ENCODE results near the gene ATP5F1E. TPM values are rescaled to one million over a fixed set of nuclear protein-coding genes. Genes with fewer than 3 reads are reported as not detected.

The ATP5F1E gene
- total and polyA plus RNA-seq, 2 experiments from 2014 or later: 12.9 to 211 TPM

GRCh38 chr20:58995461-58996225 is 36.5 kb downstream of the ATP5F1E start:
- Histone ChIP-seq H2AFZ (no peak overlapping the region), H3K27ac (ENCODE audit: low read depth) (no peak overlapping the region), H3K36me3 (ENCODE audit: insufficient read depth) (peaks cover 43% of the 10 kb centered on the region; the same call in 1 of the 2 replicates), H3K9me2 (ENCODE audit: insufficient read depth) (no peaks in the 10 kb centered on the region), H3K27me3 (ENCODE audit: insufficient read depth) (no peaks in the 10 kb centered on the region), H3F3A (replicated peaks; ENCODE audit: low read depth) (peaks cover 4% of the 10 kb centered on the region; the same call in 1 of the 2 replicates), H3K4me1 (ENCODE audit: insufficient read depth) (no peaks in the 10 kb centered on the region), H4K20me1 (replicated peaks; ENCODE audit: insufficient read depth) (no peaks in the 10 kb centered on the region; the same call in 1 of the 2 replicates), H3K4me3 (no peak overlapping the region), H3K4me2 (no peak overlapping the region), H3K79me2 (replicated peaks; ENCODE audit: insufficient read depth) (no peaks in the 10 kb centered on the region)
- no peak for TF ChIP-seq POLR2AphosphoS5 (IDR thresholded peaks at IDR 0.05; ENCODE audit: low read depth)
- no peak for TF ChIP-seq EZH2 (IDR thresholded peaks at IDR 0.05; ENCODE audit: low read depth, unreplicated experiment)
- TF ChIP-seq REST (IDR thresholded peaks at IDR 0.05; ENCODE audit: unreplicated experiment): no peak
- TF ChIP-seq STAT1 (IDR thresholded peaks at IDR 0.05; ENCODE audit: unreplicated experiment): no peak
- TF ChIP-seq CTCF (conservative IDR thresholded peaks at IDR 0.05; ENCODE audit: low read depth in 2 of 2): no peak
- TF ChIP-seq EZH2phosphoT487 (IDR thresholded peaks at IDR 0.05; ENCODE audit: unreplicated experiment): no peak
- TF ChIP-seq, protein P1, sequence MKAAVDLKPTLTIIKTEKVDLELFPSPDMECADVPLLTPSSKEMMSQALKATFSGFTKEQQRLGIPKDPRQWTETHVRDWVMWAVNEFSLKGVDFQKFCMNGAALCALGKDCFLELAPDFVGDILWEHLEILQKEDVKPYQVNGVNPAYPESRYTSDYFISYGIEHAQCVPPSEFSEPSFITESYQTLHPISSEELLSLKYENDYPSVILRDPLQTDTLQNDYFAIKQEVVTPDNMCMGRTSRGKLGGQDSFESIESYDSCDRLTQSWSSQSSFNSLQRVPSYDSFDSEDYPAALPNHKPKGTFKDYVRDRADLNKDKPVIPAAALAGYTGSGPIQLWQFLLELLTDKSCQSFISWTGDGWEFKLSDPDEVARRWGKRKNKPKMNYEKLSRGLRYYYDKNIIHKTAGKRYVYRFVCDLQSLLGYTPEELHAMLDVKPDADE (IDR thresholded peaks at IDR 0.05): no peak
- no peak for TF ChIP-seq CREB1 (CRISPR knock-in tag; IDR thresholded peaks at IDR 0.05; ENCODE audit: low read depth)
- TF ChIP-seq ZNF331 (CRISPR knock-in tag; IDR thresholded peaks at IDR 0.05; ENCODE audit: low read depth): no peak
- no peak for TF ChIP-seq ZNF114 (CRISPR knock-in tag; IDR thresholded peaks at IDR 0.05)
- TF ChIP-seq NANOG (IDR thresholded peaks at IDR 0.05; ENCODE audit: borderline replicate concordance): no peak
- TF ChIP-seq, protein P2, sequence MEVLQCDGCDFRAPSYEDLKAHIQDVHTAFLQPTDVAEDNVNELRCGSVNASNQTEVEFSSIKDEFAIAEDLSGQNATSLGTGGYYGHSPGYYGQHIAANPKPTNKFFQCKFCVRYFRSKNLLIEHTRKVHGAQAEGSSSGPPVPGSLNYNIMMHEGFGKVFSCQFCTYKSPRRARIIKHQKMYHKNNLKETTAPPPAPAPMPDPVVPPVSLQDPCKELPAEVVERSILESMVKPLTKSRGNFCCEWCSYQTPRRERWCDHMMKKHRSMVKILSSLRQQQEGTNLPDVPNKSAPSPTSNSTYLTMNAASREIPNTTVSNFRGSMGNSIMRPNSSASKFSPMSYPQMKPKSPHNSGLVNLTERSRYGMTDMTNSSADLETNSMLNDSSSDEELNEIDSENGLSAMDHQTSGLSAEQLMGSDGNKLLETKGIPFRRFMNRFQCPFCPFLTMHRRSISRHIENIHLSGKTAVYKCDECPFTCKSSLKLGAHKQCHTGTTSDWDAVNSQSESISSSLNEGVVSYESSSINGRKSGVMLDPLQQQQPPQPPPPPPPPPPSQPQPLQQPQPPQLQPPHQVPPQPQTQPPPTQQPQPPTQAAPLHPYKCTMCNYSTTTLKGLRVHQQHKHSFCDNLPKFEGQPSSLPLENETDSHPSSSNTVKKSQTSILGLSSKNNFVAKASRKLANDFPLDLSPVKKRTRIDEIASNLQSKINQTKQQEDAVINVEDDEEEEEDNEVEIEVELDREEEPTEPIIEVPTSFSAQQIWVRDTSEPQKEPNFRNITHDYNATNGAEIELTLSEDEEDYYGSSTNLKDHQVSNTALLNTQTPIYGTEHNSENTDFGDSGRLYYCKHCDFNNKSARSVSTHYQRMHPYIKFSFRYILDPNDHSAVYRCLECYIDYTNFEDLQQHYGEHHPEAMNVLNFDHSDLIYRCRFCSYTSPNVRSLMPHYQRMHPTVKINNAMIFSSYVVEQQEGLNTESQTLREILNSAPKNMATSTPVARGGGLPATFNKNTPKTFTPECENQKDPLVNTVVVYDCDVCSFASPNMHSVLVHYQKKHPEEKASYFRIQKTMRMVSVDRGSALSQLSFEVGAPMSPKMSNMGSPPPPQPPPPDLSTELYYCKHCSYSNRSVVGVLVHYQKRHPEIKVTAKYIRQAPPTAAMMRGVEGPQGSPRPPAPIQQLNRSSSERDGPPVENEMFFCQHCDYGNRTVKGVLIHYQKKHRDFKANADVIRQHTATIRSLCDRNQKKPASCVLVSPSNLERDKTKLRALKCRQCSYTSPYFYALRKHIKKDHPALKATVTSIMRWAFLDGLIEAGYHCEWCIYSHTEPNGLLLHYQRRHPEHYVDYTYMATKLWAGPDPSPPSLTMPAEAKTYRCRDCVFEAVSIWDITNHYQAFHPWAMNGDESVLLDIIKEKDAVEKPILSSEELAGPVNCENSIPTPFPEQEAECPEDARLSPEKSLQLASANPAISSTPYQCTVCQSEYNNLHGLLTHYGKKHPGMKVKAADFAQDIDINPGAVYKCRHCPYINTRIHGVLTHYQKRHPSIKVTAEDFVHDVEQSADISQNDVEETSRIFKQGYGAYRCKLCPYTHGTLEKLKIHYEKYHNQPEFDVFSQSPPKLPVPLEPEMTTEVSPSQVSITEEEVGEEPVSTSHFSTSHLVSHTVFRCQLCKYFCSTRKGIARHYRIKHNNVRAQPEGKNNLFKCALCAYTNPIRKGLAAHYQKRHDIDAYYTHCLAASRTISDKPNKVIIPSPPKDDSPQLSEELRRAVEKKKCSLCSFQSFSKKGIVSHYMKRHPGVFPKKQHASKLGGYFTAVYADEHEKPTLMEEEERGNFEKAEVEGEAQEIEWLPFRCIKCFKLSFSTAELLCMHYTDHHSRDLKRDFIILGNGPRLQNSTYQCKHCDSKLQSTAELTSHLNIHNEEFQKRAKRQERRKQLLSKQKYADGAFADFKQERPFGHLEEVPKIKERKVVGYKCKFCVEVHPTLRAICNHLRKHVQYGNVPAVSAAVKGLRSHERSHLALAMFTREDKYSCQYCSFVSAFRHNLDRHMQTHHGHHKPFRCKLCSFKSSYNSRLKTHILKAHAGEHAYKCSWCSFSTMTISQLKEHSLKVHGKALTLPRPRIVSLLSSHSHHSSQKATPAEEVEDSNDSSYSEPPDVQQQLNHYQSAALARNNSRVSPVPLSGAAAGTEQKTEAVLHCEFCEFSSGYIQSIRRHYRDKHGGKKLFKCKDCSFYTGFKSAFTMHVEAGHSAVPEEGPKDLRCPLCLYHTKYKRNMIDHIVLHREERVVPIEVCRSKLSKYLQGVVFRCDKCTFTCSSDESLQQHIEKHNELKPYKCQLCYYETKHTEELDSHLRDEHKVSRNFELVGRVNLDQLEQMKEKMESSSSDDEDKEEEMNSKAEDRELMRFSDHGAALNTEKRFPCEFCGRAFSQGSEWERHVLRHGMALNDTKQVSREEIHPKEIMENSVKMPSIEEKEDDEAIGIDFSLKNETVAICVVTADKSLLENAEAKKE (CRISPR knock-in tag; IDR thresholded peaks at IDR 0.05): no peak
- no peak for TF ChIP-seq JUNB (IDR thresholded peaks at IDR 0.05; ENCODE audit: unreplicated experiment)
- Mint-ChIP-seq H3K9me3 (no peaks in the 10 kb centered on the region), H3K4me3 (no peak overlapping the region), H3K27ac (no peak overlapping the region), H3K4me1 (no peaks in the 10 kb centered on the region), H3K36me3 (ENCODE audit: low read depth) (peaks cover 69% of the 10 kb centered on the region), H3K27me3 (ENCODE audit: insufficient read depth, low read depth, poor library complexity) (peaks cover 6% of the 10 kb centered on the region)
- no peak for DNase-seq (ENCODE audit: low spot score)
- no peak for ATAC-seq
